KOPT-K1 (cell line): ENCODE data around the gene PSEN2.
"Not testable (repeated sequence)": the region's sequence is repeated elsewhere in the genome, so short reads cannot be mapped to it uniquely, and the experiment has no call there.

ENCODE experiments used
- H3K27ac ChIP-seq: fragments of 200-600 bp; sonication (generic); 2 replicates; pipeline ENCODE4 v1.5.1; 2016; ENCODE audit warnings: antibody characterized with exemption, mild to moderate bottlenecking, low read depth, low read length; ENCODE audit not compliant: poor library complexity, severe bottlenecking
- H3K36me3 ChIP-seq: fragments of 200-600 bp; sonication (generic); 2 replicates; pipeline ENCODE4 v1.5.1; 2017; ENCODE audit warnings: antibody characterized with exemption, mild to moderate bottlenecking, low read length, moderate library complexity; ENCODE audit not compliant: insufficient read depth
- H3K9me3 ChIP-seq: fragments of 200-600 bp; sonication (generic); 2 replicates; pipeline ENCODE4 v1.5.1; 2017; ENCODE audit warnings: antibody characterized with exemption, low read length, mild to moderate bottlenecking; ENCODE audit not compliant: insufficient read depth, poor library complexity, severe bottlenecking

PSEN2 gene

DNA sequence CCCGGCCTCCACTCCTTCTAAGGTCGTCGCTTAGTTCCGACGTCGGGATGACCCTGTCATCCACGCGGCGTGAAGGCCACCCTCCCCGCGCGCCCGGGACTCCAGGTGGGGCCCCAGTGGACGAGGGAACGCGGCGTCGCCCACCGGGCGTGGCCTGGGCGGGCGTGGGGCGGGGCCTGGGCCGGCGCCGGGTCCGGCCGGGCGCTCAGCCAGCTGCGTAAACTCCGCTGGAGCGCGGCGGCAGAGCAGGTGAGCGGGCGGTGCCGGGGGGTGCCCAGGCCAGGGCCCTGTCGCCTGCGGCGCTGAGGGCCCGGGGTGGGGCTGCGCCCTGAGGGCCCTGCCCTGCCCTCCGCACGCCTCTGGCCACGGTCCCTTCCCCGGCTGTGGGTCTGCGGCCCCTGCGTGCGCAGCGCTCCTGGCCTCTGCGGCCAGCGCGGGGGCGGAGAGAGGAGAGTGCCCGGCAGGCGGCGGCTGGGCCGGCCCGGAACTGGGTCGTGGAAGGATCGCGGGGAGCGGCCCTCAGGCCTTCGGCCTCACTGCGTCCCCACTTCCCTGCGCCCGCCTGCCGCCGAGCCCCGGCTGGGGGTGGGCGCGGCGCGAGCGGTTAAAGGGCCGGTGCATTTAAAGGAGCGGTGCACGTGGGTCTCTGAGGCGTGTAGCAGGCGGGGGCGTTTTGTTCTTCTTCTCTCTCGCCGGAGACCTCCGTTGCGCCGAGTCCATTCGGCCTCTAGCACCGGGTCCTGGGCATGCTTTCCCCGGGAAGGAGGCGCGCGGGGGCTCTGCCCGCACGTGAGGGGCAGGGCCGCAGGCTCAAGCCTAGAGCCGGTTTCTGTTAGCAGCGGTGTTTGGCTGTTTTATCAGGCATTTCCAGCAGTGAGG is at the start of gene PSEN2:
Gene PSEN2 (plus strand): TSS at position 216 of the 879 bp plus-strand sequence. CDS start 11,292 bp downstream, outside the sequence.
- peaks cover 5% of the 10 kb centered on the region for H3K9me3 ChIP-seq
- H3K36me3 ChIP-seq: no peaks in the 10 kb centered on the region
- no peak within 1 kb of the TSS for H3K27ac ChIP-seq

DNA sequence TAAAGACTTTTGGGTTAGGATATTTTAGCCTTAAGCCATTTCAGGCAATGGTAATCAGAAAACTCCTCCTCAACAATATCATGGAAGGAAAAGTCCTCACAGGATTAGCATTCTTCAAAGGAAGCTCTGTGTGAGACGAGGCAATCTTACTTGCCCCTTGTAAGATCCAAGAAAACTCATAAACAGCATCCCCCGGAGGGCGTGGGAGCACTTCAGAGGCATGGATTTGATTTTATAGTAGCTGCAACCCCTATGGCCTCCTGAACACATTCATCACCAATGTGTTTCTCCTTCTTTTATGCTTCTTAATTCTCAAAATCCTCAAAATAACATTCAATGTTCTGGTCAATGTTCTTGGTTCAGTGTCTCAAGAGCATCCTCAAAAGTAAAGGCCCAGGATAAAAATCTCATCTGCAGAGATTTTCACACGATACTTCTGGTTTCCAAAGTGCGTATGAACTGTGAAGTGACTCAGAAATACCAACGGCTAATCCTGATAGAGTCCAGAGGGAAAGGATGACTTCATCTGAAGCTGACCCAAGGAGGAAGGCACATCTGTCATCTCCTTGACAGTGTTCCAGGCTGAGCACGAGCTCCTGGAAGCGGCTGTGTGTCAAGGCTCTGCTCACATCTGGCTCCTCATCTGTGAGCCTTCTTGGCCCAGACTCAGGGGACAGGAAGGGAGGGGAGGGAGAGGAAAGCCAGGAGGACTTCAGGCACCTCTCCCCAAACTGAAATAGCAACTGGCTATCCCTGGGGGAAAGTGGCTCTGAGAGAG is 49.3 kb upstream of the PSEN2 start:
- no peak overlapping the region for H3K27ac ChIP-seq
- no peaks in the 10 kb centered on the region for H3K9me3 ChIP-seq
- no peaks in the 10 kb centered on the region for H3K36me3 ChIP-seq

- H3K36me3 ChIP-seq: no peaks in the 10 kb centered on the region
- H3K27ac ChIP-seq: no peak overlapping the region
These were observed 48.7 kb upstream of the PSEN2 start for GRCh38 chr1:226821719-226822085.

DNA sequence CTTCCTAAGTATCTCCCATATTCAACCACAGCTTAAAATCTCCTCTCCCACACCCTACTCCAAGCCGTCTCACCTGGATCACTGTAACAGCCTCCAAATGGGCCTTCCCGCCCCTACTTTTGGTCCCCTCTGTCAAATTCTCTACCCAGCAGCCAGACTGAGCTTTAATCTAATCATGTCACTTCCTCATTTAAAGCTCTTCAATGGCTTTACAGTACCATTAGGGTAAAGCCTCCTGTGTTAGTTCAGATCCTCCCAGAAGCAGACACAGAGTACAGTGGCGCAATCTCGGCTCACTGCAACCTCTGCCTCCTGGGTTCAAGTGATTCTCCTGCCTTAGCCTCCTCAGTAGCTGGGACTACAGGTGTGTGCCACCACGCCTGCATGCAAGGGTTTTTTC is 46.8 kb upstream of the PSEN2 start:
- H3K9me3 ChIP-seq: no peaks in the 10 kb centered on the region
- H3K27ac ChIP-seq: no peak overlapping the region
- H3K36me3 ChIP-seq: no peaks in the 10 kb centered on the region

More at GRCh38 chr1:226821719-226822085, 48.7 kb upstream of the PSEN2 start:
- no peaks in the 10 kb centered on the region for H3K9me3 ChIP-seq

- Histone ChIP-seq H3K36me3 (no peaks in the 10 kb centered on the region), H3K27ac (no peak overlapping the region), H3K9me3 (no peaks in the 10 kb centered on the region)
These were observed 45.2 kb upstream of the PSEN2 start for GRCh38 chr1:226825037-226825745.

DNA sequence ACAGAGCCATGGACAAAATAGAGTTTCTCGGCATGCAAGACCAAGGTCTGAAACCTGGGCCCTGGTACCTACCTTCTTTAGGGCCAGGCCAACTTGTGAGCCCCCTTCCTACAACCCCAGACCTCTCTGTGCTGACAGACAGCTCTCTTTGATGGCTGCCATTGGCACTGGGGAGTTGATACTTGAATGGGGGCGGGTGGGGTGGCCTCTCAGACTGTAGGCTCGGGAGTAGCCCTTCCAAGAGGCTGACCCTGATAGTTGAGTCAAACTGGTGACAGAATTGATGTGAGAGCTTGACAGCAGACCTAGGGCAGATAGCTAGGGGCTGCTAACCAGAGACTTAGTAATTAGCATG is 44.7 kb upstream of the PSEN2 start:
- Histone ChIP-seq H3K27ac (no peak overlapping the region), H3K36me3 (no peaks in the 10 kb centered on the region), H3K9me3 (no peaks in the 10 kb centered on the region)

GRCh38 chr1:226826479-226827261 is 43.7 kb upstream of the PSEN2 start:
- H3K36me3 ChIP-seq: no peaks in the 10 kb centered on the region
- no peak overlapping the region for H3K27ac ChIP-seq
- H3K9me3 ChIP-seq: no peaks in the 10 kb centered on the region

DNA sequence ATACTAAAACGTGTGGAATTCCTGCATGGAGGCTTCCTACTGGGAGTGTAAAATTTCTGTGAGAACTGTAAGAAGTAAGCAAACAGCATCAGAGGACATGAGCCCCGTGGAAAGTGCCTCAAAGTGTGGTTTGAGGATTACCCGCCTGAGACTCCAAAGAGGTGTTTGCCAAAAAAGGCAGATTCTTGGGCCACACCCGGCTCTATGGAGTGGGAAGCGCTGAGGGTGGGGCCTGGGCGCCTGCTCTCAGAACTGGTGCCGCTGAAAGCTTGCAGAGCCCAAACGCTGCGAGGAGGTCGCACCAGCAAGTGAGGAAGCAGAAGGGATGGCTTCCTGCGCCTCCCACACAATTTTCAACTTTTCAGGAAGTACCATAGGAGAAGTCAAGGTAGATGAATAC is 43.0 kb upstream of the PSEN2 start:
- Histone ChIP-seq H3K9me3 (no peaks in the 10 kb centered on the region), H3K27ac (peak overlapping the region; percentile 60), H3K36me3 (no peaks in the 10 kb centered on the region)

DNA sequence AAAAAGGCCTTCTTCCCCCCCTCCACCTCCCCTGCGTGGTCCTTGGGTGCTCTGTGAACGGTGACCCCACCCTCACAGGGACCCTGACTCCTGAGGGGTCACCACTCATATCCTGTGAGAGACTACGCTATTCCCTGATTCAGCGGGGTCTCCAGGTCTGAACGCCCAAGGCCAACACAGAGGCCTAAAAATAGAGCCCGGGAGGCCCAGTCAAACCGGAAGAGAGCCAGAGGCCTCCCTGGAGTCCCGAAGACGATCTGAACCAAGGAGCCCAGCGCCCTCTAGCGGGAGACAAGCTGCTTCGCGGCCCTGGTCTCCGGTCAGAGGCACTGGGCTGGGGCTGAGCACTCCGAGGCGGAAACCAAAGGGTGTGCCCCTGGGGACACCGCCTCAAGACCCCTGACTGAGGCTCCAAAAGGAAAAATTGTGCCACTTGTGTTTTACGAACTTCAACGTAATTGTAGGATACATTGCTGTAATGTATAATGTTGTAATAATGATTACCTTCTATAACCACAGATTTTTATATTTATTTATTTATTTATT is 42.4 kb upstream of the PSEN2 start:
- no peaks in the 10 kb centered on the region for H3K36me3 ChIP-seq
- H3K9me3 ChIP-seq: peaks cover under 1% of the 10 kb centered on the region
- H3K27ac ChIP-seq: peak overlapping the region; percentile 60

- Histone ChIP-seq H3K9me3 (peaks cover 4% of the 10 kb centered on the region), H3K36me3 (no peaks in the 10 kb centered on the region), H3K27ac (no peak overlapping the region)
These were observed 41.3 kb upstream of the PSEN2 start for GRCh38 chr1:226829105-226829504.

DNA sequence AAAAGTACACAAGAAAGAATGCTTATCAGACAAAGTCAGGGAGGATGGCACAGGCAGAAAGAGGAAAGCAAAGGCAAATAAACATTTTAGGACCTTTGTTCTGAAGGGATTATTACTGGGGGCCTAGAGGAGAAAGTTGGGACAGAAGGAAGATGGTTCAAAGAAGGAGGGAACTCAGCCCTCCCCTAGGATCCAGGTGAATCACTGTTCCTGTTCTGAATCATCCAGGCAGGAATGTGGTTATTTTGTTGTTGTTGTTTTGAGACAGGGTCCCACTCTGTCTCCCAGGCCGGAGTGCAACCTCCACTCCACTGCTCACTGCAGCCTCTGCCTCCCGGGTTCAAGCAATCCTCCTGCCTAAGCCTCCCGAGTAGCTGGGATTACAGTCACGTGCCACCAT is 38.5 kb upstream of the PSEN2 start:
- Histone ChIP-seq H3K9me3 (peaks cover 8% of the 10 kb centered on the region), H3K36me3 (no peaks in the 10 kb centered on the region), H3K27ac (no peak overlapping the region)

DNA sequence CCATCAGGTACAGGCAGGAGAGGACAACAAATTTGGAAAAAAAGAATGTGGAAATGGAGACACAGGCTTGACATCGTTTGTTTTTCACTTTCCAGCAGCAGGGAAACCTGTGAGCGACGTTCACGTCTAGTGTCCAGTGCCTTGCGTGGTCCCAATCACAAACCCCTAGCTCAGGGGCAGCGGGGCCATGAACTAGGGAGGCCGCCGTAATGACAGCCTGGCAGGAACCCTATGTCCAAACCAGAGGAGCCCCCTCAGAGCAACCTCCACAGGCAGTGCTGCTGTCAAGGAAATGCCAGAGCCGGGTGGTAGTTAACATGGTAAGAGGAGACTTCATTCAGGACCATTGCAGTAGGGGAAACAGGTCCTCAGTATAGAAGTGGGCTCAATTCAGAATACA is 37.8 kb upstream of the PSEN2 start:
- Histone ChIP-seq H3K36me3 (no peaks in the 10 kb centered on the region), H3K27ac (no peak overlapping the region), H3K9me3 (peaks cover 8% of the 10 kb centered on the region)

DNA sequence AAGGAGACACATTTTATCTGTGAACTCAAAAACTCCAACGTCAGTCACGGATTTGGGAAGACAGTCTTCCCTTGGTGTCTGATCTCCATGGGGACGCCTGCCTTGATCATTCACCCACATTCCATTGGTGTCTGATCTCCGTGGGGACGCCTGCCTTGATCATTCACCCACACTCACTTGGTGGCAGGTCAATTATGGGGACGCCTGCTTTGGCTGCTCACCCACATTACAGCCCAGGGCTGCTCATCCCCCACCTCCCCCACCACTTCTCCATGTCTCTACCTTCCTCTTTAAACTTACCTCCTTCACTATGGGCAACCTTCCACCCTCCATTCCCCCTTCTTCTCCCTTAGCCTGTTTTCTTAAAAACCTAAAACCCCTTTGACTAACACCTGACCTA is 36.2 kb upstream of the PSEN2 start:
- H3K36me3 ChIP-seq, H3K27ac ChIP-seq, H3K9me3 ChIP-seq: not testable (repeated sequence)

GRCh38 chr1:226835396-226835795 is 35.0 kb upstream of the PSEN2 start:
- not testable (repeated sequence) for H3K9me3 ChIP-seq, H3K27ac ChIP-seq, H3K36me3 ChIP-seq
